ENCODE results near the gene ATF3.
A peak's percentile ranks its signal among the peaks of the same experiment; 100 is the strongest.
"Not testable (repeated sequence)": the region's sequence is repeated elsewhere in the genome, so short reads cannot be mapped to it uniquely, and the experiment has no call there.

Gene ATF3

DNA sequence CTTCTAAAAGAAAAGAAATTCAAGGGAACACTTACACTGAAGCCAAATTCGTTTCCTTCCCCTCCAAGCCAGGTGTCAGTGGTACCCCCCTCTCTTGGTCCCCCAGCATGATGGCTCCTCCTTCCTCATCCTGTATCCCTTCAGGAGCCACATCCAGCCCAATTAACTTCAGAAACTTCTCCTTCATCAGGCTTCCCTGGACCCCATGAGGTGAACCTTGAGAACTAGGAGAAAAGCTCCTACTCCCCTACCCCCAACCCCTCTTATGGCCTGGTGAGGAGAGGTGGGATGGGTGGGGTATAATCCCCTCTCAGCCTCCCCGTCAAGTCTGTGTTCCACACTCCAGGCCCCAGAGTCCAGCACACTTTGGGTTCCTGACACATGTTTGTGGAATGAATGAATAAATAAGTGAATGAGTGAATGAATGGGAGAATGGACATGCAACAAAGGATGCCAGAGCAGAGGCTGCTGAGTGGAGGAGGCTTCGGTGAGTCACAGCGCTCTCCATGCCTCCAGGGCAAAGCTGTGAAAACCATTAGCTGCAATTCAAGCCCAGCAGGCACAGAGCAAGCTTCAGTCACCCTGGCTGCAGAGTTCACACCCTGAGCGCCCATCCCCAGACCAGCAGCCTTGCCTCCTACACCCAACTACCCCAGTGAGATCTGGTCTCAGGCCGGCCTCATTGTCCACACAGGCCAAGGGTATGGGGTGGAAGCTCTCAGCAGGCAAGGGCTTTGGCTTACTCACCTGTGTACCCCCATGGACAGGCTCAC, 47.3 kb downstream of the ATF3 start:
- no peak for DNase-seq

DNA sequence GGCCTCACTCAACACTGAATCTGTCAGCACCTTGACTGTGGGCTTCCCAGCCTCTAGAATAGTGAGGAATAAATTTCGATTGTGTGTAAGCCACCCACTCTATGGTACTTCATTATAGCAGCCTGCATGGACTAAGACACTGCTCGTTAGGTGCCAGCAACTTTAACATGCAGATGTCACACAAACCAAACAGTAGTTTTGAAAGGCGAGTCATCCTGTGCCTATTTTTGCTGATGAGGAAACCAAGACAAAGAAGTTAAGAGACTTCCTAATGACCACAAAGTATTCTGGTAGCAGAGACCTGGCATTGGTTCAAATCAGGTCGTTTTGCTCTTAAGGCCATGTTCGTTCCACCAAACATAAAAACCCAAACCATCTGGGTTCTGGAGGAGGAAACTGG, 48.2 kb downstream of the ATF3 start:
- DNase-seq = no peak

DNA sequence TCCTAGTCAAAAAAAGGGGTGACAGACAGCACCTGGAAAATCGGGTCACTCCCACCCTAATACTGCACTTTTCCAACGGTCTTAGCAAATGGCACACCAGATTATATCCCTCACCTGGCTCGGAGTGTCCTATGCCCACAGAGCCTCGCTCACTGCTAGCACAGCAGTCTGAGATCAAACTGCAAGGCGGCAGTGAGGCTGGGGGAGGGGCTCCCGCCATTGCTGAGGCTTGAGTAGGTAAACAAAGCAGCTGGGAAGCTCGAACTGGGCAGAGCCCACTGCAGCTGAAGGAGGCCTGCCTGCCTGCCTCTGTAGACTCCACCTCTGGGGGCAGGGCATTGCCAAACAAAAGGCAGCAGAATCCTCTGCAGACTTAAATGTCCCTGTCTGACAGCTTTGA, 49.7 kb downstream of the ATF3 start:
- not testable (repeated sequence) for DNase-seq

DNA sequence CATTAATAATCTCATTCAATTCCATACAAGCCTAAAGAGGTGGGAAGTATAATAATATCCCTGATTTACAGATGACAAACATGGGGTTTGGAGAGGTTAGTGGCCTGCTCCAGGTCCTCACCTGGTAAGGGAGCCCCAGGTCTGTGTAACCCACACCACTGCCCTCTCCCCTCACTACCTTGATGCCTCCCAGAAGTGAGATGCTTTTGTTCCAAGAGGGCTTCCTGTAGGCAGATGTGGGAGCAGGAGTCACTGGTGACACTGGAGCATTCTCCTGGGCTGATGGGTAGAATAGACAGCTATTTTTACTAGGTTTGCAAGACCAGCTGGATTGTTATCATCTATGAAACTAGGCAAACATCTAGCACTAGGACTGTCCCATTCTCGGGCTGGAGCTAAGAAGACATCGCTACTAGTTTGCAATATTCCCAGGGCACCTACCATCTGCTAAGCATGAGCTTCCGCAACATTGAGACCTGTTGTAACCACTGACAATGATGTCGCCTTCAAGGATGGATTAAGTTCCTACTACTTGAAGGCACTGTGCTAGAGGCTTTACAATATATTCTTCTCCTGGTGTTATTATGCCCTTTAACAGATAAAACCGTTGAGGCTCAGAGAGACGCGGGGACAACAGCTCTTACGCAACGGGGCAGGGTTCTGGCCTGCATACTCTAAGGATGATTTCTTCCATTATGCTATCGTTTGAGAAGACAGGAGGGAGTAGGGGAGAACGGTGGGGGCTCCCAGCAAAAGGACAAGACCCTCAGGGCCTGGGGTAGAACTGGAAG, 56.0 kb downstream of the ATF3 start:
- no peak for DNase-seq

DNA sequence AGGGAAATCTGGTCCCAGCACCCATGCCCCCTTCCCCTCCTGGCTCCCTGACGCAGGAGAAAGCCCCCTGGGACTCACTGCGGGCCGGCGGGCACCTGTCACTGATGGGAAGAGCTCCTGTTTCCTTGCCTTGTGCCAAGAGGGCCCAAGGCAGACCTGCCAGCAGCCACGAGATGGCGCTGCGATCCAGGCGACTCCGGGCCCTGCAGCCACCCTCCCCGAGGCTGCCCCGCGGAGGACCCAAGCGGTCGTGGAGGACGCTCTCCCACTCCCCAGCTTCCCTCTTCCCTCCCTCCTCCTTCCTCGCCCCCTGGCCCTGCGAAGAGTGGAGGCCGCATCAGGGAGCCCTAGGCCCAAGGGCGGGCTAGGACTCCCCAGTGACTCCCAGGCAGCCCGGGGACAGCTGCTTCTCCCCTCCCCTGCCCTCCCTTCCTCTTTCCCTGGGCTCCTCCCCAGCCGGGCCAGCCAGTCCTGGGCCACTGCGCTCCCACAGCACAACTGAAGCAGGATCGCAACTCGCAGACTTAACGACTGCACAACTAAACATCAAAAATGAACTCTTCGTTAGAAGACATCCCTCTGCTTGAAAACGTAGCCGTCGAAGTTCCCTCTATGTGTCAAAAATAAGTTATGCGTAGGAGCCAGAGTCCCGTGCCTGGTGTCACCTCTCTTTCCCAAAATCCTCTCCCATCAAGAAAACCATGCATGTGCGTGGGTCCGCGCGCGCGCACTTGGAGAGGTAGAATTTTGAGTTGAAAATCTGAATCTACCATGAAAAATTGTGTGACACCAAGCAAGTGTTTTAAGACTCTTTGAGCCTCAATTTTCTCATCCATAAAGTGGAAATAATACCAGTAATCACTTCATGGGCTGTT, 56.9 kb downstream of the ATF3 start:
- DNase-seq = peak; percentile 72

DNA sequence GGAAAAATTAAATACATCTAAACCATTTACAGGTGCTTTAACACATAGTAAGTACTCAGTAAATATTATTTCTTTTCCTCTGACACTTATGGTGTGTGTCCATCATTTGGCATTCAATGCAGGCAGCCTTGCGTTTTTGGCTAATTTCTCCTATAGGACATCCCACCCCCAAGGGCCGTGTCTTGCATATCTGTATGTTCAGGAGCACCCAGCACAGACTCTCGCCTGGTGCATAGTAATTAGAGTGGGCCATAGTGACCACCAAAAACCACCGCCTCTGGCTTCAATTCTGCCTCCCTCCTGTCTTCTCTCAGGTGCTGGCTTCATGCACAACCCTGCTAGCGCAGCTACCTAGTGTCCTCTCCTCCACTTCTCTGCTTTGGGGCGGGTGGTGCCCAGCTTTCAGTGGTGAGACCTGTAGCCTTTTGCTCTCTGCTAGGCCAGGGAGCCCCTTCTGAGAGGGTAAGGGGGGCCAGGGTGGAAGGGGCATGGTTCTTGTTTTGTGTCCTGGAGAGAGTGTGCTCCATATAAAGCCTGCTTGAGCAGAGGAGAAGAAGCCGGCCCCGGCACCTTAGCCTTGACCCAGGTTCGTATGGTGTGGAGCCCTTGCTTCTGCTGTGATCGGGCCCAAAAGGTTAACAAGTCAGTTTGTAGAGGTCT, 57.7 kb downstream of the ATF3 start:
- DNase-seq = no peak

DNA sequence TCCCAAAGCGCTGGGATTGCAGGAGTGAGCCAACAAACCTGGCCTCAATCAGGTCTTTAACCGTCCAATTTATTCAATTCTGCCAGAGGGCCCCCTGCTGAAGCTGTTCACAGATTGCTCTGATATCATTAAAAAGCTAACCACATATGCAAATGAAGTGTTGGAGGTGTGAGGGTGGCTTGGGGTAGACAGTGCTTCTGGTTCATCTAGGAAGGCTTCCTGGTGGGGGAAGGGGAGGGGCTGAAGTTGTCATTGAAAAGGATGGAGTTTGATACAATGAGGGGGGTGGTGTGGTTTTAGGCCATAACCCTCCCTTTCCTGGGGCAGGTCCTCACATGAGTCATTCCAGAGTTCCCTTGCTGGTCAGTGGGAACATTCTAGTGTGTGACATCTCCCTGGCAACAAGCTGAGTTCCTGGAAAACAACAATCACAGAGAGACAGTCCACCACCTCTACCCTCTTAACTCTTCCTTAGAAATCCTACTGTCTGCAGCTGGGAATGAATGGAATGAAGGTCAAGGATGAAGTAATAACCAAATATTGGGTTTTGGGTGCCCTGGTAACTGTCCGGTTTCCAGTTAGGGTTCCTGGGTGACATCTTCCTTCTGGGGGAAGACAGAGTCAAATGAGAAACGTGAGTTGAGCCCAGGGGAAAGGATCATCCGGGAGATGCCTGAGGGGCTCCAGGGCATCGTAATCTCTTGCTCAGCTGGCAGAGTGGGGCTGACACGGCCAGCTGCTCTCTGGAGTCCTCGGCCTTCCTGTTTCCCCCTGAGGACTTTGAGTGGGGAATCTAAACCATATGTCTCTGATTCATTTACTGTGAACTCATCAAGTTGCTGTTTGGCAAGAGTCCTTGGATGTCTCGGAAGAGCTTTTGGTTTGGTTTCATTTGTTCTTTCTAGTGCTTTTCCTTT, 58.9 kb downstream of the ATF3 start:
- no peak for DNase-seq

DNA sequence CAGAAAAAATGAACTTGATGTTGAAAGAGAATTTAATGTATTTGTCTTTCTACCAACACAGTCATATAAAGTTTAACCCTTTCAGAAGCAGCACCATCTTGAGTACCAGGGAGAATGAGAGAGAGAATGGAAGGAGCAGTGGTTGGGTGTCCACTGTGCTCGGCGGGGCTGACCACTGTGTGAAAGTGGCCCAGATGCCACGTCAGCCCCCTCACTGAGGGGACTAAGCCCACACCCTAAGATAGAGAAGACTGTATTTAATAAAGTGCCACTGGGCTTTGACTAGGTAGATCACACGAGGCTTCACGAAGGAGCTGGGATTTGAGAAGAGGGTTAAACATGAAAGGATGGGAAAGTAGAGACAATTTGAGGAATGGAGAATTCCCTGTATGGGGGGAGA, 59.9 kb downstream of the ATF3 start:
- no peak for DNase-seq

DNA sequence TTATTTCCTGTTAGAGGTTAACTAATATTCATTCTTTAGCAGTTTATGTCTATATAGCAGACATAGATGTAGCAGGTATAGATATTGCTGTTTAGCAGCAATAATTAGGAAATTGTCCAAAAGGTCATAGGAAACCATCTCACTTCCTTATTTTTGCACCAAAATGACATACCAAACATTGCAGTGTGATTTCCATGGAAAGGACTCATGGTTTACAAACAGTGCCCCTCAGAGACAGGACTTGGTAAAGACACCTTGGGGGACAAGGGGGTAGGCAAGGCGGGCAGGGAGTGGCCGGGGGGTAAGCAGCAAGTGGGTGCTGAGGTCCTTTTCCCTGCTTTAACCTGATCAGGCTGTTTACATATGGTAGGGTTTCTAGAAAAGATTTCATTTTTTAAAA, 60.5 kb downstream of the ATF3 start:
- DNase-seq = no peak

DNA sequence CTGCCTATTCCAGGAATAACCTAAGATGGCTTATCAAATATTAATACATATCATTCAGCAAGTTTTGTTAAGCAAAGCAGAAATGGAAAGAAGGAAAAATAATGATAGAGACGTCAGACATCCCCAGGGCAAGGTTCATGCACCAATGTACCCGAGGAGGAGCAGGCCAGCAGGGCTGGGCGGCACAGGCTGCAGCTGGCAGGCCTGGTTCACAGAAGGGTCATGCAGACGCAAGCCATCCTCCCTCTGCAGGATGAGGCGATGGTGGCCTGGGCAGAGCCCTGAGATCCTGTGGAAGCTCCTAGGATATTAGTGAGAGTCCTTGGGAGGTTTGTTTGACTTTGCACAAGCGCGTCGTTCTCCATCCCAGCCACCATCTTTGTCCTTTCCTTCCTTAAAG, 61.0 kb downstream of the ATF3 start:
- no peak for DNase-seq

DNA sequence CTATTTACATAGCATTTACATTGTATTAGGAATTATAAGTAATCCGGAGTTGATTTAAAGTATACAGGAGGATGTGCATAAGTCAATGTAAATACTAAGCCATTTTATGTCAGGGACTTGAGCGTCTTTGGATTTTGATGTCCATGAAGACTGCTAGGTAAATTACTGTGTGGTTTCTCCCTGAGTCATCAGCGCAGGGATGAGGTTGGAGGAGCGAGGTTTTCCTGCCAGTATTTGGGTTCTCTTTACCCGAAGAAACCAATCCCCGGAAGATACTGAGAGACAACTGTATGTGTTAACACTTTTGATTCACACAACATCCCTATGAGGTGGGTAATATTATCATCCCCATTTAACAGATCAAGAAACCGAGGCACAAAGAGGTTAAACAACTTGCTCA, 61.7 kb downstream of the ATF3 start:
- DNase-seq = no peak

Data from T-helper 9 cell (primary cell).